ENCODE results near the gene AGAP1.

DNA sequence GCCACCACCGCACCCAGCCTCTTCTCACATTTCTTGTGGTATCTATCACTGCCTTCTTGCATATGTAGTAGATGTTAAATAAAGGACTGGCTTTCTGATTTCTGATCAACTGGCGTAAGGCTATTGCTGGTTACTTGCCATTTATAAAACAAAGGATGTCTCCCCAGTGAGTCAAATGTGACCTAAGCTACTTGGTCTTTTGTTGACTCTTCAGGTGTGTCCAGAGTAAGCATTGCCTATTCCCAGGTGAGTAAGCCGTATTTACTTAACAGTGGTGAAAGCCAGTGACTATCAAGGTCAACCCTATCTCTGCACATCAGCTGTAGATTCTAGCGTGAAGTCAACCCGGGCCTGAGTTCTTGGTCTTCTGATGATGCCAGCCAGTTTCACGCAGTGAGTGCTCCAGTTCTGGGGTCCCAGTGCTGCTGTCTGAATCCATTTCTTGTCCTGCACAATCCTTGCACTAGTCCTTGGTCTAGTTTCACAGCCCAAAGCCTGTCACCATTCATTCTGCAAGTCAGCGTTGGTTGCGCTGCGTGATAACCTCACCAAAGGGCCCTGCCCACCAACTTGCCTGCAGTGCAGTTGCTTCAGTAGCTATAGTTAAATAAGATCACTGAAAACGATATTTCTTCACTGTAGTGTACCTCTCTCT lies 554.2 kb downstream of the AGAP1 start:
- TF ChIP-seq, protein P1, sequence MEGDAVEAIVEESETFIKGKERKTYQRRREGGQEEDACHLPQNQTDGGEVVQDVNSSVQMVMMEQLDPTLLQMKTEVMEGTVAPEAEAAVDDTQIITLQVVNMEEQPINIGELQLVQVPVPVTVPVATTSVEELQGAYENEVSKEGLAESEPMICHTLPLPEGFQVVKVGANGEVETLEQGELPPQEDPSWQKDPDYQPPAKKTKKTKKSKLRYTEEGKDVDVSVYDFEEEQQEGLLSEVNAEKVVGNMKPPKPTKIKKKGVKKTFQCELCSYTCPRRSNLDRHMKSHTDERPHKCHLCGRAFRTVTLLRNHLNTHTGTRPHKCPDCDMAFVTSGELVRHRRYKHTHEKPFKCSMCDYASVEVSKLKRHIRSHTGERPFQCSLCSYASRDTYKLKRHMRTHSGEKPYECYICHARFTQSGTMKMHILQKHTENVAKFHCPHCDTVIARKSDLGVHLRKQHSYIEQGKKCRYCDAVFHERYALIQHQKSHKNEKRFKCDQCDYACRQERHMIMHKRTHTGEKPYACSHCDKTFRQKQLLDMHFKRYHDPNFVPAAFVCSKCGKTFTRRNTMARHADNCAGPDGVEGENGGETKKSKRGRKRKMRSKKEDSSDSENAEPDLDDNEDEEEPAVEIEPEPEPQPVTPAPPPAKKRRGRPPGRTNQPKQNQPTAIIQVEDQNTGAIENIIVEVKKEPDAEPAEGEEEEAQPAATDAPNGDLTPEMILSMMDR (IDR thresholded peaks at IDR 0.05): no peak
- TF ChIP-seq EZH2 (IDR thresholded peaks at IDR 0.05) (no peak), EZH2phosphoT487 (IDR thresholded peaks at IDR 0.05) (no peak)

All from neural progenitor cell (in vitro differentiated cells).